NCI-H1436 treated with DMSO at 0.1 percent for 48 hours (cell line): ENCODE data around the gene ALKBH3.

ENCODE experiments used
- DNase-seq: peaks from one replicate; lab custom pipeline; 2025; lab: John Stamatoyannopoulos, UW

Gene ALKBH3

GRCh38 chr11:43880640-43881159 lies at the start of gene ALKBH3:
ALKBH3 (plus strand) TSS chr11:43880831; CDS start chr11:43882653, 1,822 bp downstream.
- DNase-seq = peak; percentile 75

DNA sequence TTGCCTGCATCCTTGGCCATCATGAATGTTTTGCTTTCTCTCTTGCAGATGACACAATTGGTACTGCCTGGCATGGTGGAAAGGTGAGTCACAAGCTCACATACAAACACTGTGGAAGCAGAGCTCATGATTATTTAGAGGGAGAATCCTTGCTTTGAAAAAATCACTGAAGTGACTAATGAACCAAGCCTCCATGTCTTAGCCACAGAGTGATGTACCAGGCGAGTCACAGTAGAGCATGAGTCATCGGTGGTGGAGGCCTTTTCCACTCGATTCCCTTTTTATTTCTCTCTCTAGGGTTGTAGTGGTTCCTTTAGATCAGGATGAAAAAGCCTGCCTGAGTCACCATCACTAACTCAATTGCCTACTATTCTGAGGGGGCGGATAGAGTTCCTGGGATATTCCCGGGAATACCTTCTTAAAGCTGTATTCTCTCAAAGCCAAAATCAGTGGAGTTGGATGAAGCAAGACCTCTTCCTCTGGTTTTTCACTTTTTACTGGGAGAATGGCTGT lies 49.6 kb upstream of the ALKBH3 start:
- DNase-seq = no peak

DNA sequence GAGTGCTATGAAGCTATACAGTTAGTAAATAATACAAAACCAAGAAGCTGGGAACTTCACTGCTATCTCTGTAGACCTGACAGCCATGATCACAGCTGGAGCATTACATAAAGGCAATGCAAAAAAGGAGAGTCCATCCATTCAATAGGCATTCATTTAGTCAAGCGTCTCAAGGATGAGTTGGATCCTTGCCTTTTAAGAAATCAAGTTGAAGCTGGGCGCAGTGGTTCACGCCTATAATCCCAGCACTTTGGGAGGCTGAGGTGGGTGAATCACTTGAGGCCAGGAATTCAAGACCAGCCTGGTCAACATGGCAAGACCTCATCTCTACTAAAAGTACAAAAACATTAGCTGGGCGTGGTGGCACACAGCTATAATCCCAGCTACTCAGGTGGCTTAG lies 48.1 kb upstream of the ALKBH3 start:
- DNase-seq = no peak

DNA sequence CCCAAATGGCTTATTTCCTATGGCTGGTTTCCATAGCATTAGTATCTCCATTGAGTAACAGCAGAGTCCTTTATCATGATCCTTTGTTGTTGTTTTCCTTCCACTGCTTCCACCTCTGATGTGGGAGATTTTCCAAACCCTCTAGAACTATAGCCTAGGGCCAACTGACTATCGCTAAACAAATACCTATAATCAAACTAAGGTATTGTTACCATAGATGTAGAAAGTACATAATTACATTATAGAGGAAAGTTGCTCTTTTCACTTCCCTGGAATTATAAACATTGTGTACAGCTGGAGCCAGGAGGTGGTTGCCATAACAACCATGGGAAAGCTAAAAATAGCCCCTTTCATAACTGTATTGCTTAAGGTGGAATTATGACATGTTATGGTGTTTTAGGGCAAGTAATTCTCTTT lies 47.0 kb upstream of the ALKBH3 start:
- no peak for DNase-seq

GRCh38 chr11:43834286-43834685 lies 46.3 kb upstream of the ALKBH3 start:
- DNase-seq = no peak

GRCh38 chr11:43835104-43835503 lies 45.5 kb upstream of the ALKBH3 start:
- no peak for DNase-seq

- DNase-seq = no peak
Measured at GRCh38 chr11:43837879-43838278, 42.8 kb upstream of the ALKBH3 start.

- DNase-seq = no peak
Measured at GRCh38 chr11:43842021-43842420, 38.6 kb upstream of the ALKBH3 start.

- no peak for DNase-seq
Measured at GRCh38 chr11:43845816-43846215, 34.8 kb upstream of the ALKBH3 start.

- DNase-seq = peak; percentile 1
Measured at GRCh38 chr11:43852057-43852636, 28.5 kb upstream of the ALKBH3 start.

GRCh38 chr11:43853781-43854180 lies 26.9 kb upstream of the ALKBH3 start:
- DNase-seq = no peak

GRCh38 chr11:43856993-43857392 lies 23.6 kb upstream of the ALKBH3 start:
- DNase-seq = no peak

DNA sequence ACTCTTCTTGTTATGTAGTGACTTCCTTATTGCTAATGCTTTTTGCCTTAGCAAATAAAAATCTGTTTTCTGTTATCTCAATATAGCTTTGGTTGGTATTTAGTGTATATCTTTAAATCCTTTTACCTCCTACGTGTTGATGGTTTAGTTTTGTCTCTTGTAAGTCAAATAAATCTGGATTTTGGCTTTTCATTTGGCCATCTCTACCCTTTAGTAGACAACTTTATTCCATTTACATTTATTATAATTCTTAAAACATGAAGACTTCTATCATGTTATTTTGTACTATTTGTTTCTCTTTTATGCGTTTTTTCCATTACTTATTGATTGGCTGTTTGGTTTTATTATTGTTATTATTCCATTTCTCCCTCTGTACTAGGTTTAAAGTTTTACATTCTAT lies 19.5 kb upstream of the ALKBH3 start:
- no peak for DNase-seq

DNA sequence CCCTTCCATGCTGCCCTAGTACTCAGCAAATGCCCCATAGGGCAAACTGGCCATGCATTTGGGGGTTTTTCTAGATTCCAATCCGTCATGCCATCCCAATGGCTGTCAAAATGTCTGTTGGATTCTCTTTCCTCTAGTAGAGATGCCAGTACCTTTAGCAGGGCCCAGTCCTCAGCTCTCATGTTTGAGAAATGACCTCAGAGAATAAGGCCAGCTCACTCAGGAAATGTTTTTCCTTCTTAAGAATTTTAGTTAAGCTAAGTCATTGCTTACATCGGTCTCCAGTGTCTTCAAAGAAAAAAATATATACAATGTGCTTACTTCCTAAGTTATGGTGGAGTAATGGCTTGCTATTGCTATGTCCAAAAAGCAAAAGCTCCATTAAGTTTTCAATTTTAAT lies 14.1 kb upstream of the ALKBH3 start:
- DNase-seq = no peak

DNA sequence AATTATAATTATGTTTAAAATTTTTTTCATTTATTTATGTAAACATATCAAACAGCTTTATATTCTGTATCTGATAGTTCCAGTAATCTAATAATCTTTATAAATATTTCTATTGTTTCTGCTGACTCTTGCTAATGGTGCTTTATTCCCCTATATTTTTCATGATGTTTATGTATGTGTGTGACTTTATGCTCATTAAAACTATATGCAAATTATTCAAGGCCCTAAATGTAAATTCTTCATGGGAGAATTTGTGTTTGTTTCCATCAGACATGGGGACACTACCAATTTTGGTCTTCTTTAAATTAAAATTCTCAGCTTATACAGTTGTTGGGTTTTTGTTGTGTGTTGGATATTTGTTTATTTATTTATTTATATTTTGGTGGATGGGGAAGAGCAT lies 13.7 kb upstream of the ALKBH3 start:
- DNase-seq = no peak

DNA sequence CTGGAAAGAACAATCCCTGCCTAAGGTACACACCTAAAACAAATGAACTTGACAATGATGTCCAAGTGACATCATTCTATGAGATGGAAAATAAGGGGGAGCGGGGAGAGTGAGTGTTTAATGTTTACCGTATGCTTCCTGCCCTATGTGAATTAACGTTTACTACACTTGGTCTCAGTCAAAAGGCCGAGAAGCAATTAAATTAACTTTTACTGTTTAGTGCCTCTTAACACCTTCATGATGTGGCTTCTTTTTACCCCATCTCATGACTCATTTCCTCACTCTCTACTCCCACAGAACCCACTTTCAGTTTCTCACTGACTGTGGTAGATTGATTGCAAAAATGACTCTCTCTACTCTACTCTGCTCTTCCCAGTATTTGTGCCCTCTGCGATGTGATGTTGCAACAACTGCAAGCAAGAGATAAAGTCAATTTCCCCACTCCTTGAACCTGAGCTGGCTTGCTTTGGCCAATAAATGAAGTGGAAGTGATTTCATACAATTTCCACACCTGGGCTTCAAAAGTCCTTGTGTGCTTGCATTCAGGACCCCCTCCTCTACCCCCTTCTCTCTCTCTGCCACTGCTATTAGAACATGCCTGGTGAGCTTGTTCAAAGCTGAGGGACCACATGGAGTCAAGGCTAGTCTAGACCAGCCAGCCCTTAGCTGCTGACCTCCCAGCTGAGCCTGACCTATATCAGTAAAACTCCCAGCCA lies 11.6 kb upstream of the ALKBH3 start:
- DNase-seq = no peak

- DNase-seq = no peak
Measured at GRCh38 chr11:43871051-43871450, 9.6 kb upstream of the ALKBH3 start.

GRCh38 chr11:43872995-43873394 lies 7.6 kb upstream of the ALKBH3 start:
- no peak for DNase-seq

DNA sequence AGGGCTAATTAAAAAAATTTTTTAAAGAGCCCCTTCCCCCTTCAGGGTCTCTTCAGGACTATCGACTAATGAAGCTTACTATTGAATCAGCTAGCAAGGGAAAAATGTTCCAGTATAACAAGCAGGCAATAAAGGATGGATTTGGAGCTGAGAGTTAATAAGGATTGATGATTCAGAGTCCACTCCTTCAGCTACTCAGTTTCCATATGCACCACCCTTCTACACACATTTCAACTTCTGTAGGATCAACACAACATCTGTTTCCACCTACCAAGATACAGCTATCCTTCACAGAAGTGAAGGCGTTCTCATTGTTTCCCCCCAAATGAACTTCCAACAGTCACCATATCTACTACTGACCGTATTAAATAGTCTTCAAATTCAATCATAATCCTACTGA lies 6.6 kb upstream of the ALKBH3 start:
- DNase-seq = no peak

- DNase-seq = no peak
Measured at GRCh38 chr11:43874738-43875137, 5.9 kb upstream of the ALKBH3 start.

DNA sequence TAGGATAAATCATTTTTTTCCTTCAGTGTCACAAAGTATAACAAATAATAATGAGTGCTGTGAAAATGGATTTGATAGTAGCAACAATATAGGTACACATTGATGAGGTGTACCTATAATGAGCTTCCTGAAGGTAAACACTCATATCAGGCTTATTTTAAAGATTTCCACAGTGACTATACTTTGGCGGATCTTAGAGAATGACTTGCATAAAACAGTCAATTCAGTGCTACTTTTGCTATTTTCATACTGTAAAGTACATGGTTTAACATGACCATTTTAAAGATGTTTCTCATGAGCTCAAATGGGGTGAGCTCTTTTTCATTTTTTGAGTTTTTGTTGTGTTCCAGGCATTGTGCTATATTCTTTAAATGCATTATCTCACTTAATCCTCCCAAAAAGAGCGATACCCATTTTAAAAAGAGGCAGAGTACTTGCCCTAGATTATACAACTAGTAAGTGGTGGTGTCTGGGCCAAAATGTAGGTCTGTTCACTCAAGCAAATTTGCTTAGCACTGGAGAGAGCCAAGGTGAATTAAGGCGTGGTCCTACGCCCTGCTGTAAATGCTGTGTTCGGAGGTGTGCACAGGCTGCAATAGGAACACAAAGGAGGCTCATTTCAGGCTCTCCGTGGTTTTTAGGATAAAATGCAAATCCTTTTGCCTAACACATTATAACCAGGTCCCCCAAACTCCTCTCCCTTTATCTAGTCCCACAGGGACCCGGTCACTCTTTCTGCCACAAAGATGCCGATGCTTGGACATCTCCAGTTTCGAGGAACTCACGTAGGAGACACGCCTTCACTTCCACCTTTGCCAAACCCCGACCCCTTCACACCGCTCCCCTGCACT lies 617 bp upstream of the ALKBH3 start:
- no peak for DNase-seq

GRCh38 chr11:43892851-43893250 lies 12.2 kb downstream of the ALKBH3 start:
- DNase-seq = no peak

GRCh38 chr11:43894546-43894945 lies 13.9 kb downstream of the ALKBH3 start:
- DNase-seq = no peak
